ENCODE results near the gene TP53I13.

- TF ChIP-seq CTCF (IDR thresholded peaks at IDR 0.05 in 2 of 3, conservative IDR thresholded peaks at IDR 0.05 in 1 of 3; ENCODE audit: borderline replicate concordance in 1 of 3, insufficient read depth in 1 of 3, low read depth in 2 of 3, low read length in 2 of 3) (no peak), POLR2A (IDR thresholded peaks at IDR 0.05; ENCODE audit: borderline replicate concordance, extremely low read depth, insufficient read depth, insufficient read length) (no peak), FOSL1 (IDR thresholded peaks at IDR 0.05; ENCODE audit: low read depth) (no peak), SP1 (IDR thresholded peaks at IDR 0.05; ENCODE audit: low read depth) (no peak), POLR2AphosphoS5 (IDR thresholded peaks at IDR 0.05; ENCODE audit: low read depth, low read length) (no peak), EZH2 (IDR thresholded peaks at IDR 0.05) (no peak)
Measured at GRCh38 chr17:29557739-29558116, 10.8 kb upstream of the TP53I13 start.

Data from HCT116 (cell line).